KMS-11 (cell line): ENCODE results near the gene LIMS1.

Experiments used
- H2AFZ ChIP-seq: fragments of 200-600 bp; sonication (generic); 2 replicates; pipeline ENCODE4 v1.6.1; 2016; ENCODE audit warnings: antibody characterized with exemption, mixed run types, low read depth
- H3K27ac ChIP-seq: fragments of 200-600 bp; sonication (generic); 2 replicates; pipeline ENCODE4 v1.6.1; 2016; ENCODE audit warnings: mild to moderate bottlenecking, mixed run types
- H3K27me3 ChIP-seq: fragments of 200-600 bp; sonication (generic); 2 replicates; pipeline ENCODE4 v1.6.1; 2017; ENCODE audit warnings: mild to moderate bottlenecking, low read depth, mixed run types, moderate library complexity; ENCODE audit not compliant: insufficient read depth
- H3K36me3 ChIP-seq: fragments of 200-600 bp; sonication (generic); 2 replicates; pipeline ENCODE4 v1.6.1; 2017; ENCODE audit warnings: mild to moderate bottlenecking, mixed run types; ENCODE audit not compliant: insufficient read depth
- H3K4me1 ChIP-seq: fragments of 200-600 bp; sonication (generic); 2 replicates; pipeline ENCODE4 v1.6.1; 2016; ENCODE audit warnings: mild to moderate bottlenecking, low read depth, mixed run types; ENCODE audit not compliant: poor library complexity, severe bottlenecking
- H3K4me2 ChIP-seq: fragments of 200-600 bp; sonication (generic); 2 replicates; pipeline ENCODE4 v1.7.0; 2016; ENCODE audit warnings: mild to moderate bottlenecking, mixed run types
- H3K4me3 ChIP-seq: fragments of 200-600 bp; sonication (generic); IDR thresholded peaks from 2 replicates; pipeline ENCODE4 v1.6.1; 2017; ENCODE audit warnings: low read depth, low read length, mixed read lengths; ENCODE audit not compliant: insufficient read depth
- H3K79me2 ChIP-seq: fragments of 200-600 bp; sonication (generic); 2 replicates; pipeline ENCODE4 v1.6.1; 2016; ENCODE audit warnings: low read depth, mixed run types; ENCODE audit not compliant: insufficient read depth
- H3K9ac ChIP-seq: fragments of 200-600 bp; sonication (generic); 2 replicates; pipeline ENCODE4 v1.6.1; 2016; ENCODE audit warnings: mild to moderate bottlenecking, mixed run types
- H4K20me1 ChIP-seq: fragments of 200-600 bp; sonication (generic); 2 replicates; pipeline ENCODE4 v1.6.1; 2016; ENCODE audit warnings: mild to moderate bottlenecking, mixed run types; ENCODE audit not compliant: insufficient read depth
- CTCF ChIP-seq: fragments of 200-600 bp; sonication (generic); conservative IDR thresholded peaks from 2 replicates; pipeline ENCODE4 v1.6.1; 2017; ENCODE audit warnings: low read depth, mild to moderate bottlenecking, antibody characterized with exemption, low read length, moderate library complexity, mixed read lengths

Gene LIMS1

DNA sequence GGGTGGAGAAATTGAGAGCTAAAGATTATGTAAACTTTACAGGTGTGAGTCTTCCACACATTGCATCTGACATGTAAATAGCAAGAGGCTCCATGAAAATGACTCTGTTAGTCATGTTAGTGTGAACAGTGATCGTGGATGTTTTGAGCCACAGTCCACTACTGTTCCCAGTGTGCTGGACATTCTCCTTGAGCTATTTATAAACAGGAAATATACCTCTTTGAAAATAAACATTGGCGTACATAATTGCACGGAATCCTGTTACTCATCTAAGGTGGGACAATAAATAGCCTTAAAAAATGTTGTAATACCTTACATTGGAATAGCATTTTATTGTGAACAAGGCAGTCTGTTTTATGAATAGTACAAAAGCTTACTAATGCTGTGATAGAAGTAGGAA lies 37.0 kb downstream of the LIMS1 start:
- no peak overlapping the region for H3K9ac ChIP-seq
- H3K4me2 ChIP-seq: no peak overlapping the region
- no peak overlapping the region for H3K4me3 ChIP-seq
- TF ChIP-seq CTCF: no peak
- no peak overlapping the region for H3K27ac ChIP-seq
- no peaks in the 10 kb centered on the region for H3K36me3 ChIP-seq
- H2AFZ ChIP-seq: no peak overlapping the region
- no peaks in the 10 kb centered on the region for H3K27me3 ChIP-seq
- H4K20me1 ChIP-seq: no peaks in the 10 kb centered on the region
- no peaks in the 10 kb centered on the region for H3K79me2 ChIP-seq
- H3K4me1 ChIP-seq: peaks cover 3% of the 10 kb centered on the region

GRCh38 chr2:108573061-108573460 lies 38.8 kb downstream of the LIMS1 start:
- Histone ChIP-seq H3K36me3 (no peaks in the 10 kb centered on the region), H3K27me3 (no peaks in the 10 kb centered on the region), H2AFZ (no peak overlapping the region), H3K79me2 (no peaks in the 10 kb centered on the region), H4K20me1 (no peaks in the 10 kb centered on the region), H3K4me2 (no peak overlapping the region), H3K4me1 (no peaks in the 10 kb centered on the region), H3K27ac (no peak overlapping the region), H3K4me3 (no peak overlapping the region), H3K9ac (no peak overlapping the region)
- TF ChIP-seq CTCF: no peak

DNA sequence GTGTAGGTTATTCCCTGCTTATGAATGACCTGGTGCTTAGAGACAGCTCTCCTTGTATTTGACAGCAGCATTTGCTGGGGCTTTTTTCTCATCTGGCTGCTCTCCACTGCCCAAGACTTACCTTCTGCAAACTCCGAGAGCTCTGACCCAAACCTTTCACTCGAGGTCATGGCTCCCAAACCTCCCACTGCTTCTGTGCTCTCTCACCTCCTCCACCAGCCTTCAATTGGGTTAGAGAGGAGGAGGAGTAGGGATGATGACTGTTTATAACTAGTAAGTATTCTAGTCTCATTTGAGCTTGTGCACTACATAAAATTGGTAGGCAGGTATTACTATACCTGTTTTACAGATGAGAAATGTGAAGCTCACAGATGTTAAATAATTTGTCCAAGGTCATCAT lies 40.1 kb downstream of the LIMS1 start:
- H3K27me3 ChIP-seq: no peaks in the 10 kb centered on the region
- no peak overlapping the region for H3K27ac ChIP-seq
- H3K4me1 ChIP-seq: no peaks in the 10 kb centered on the region
- no peak overlapping the region for H3K4me3 ChIP-seq
- no peak overlapping the region for H2AFZ ChIP-seq
- H3K79me2 ChIP-seq: no peaks in the 10 kb centered on the region
- H4K20me1 ChIP-seq: no peaks in the 10 kb centered on the region
- no peak overlapping the region for H3K4me2 ChIP-seq
- no peaks in the 10 kb centered on the region for H3K36me3 ChIP-seq
- no peak for TF ChIP-seq CTCF
- no peak overlapping the region for H3K9ac ChIP-seq

DNA sequence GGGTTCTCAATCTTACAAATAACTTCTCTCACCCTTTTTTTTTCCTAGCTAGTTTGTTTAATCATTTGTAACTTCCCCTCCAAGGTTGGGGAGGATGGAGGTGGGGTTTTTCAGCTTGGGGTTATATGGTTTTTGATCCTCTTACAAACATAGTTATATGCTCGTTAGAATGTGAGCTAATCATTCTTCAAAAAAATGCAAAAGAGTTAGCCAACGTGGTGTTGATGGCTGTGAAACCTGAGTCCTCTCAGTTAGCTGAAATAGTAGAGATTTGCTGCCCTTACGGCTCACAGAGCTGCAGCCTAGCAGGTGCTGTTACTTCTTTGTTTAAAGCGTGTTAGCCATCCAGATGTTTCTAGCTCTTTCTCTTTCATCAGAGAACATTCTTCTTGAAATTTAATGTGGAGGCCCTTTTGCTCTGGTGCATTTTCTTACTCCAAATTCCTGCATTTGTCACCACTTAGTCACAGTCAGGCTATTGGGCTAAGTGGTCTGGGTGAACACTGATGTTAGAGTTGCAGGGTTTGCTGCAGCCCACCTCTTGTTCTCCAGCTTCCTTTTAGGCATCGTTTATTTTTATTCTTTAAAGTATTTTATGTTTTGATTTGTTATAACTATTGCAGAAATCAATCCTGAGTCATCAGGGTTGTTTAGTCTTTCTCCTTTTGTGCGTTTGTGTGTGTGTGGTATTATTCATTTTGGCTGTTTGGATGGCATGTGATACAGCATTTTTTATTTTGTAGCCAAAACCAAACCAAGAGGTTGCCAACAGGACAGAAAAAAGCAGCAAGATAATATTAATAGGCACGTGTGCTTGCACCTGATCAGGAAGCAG lies 41.1 kb downstream of the LIMS1 start:
- H3K36me3 ChIP-seq: no peaks in the 10 kb centered on the region
- no peak overlapping the region for H3K27ac ChIP-seq
- H3K27me3 ChIP-seq: no peaks in the 10 kb centered on the region
- H3K4me2 ChIP-seq: no peak overlapping the region
- no peaks in the 10 kb centered on the region for H4K20me1 ChIP-seq
- no peak for TF ChIP-seq CTCF
- no peaks in the 10 kb centered on the region for H3K4me1 ChIP-seq
- no peak overlapping the region for H2AFZ ChIP-seq
- no peaks in the 10 kb centered on the region for H3K79me2 ChIP-seq
- no peak overlapping the region for H3K9ac ChIP-seq
- no peak overlapping the region for H3K4me3 ChIP-seq
